Endothelial cell of umbilical vein (primary cell): ENCODE results near the gene IER5.

Experiments used
- EZH2 ChIP-seq: IDR thresholded peaks from 2 replicates; pipeline ENCODE4 v1.6.1; 2012; ENCODE audit warnings: borderline replicate concordance, low read depth, mild to moderate bottlenecking, moderate library complexity, low read length, inconsistent platforms; ENCODE audit not compliant: severe bottlenecking
- GATA2 ChIP-seq: IDR thresholded peaks from 2 replicates; pipeline ENCODE4 v1.7.0; 2011; ENCODE audit warnings: low read depth, mild to moderate bottlenecking, moderate library complexity, mixed read lengths, low read length; ENCODE audit not compliant: insufficient read length, insufficient read depth
- POLR2A ChIP-seq: IDR thresholded peaks from 2 replicates; pipeline ENCODE4 v1.6.1; 2012; ENCODE audit warnings: low read depth, mild to moderate bottlenecking, control low read depth, low read length
- TF ChIP-seq, protein P1 (sequence below), 2 donors: IDR thresholded peaks; 1 replicate in 1 of 2; 2 replicates in 1 of 2; pipeline ENCODE4 v1.5.1; 2011; ENCODE audit warnings: low read length in 2 of 2, mild to moderate bottlenecking in 2 of 2, moderate library complexity in 2 of 2, control low read depth in 1 of 2, inconsistent platforms in 1 of 2, low read depth in 1 of 2; ENCODE audit not compliant: insufficient read depth in 1 of 2; ENCODE audit errors: extremely low read depth in 1 of 2

DNA sequence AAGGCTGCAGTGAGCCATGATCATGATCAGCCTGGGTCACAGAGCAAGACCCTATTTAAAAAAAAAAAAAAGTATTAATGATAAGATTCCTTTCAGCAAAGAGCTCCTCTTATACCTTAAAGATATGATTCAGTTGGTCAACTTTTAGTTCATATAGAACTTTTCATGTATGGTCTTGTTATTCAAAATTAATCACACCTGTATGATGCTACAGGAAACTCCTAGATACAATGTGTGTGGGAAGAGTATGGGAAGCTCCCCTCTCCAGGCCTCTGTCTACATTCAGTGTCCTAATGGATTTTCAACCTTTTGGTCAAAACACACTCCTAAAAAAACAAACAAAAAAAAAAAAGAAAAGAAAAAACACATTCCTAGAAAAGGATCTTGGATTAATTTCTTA is 37.6 kb upstream of the IER5 start:
- TF ChIP-seq, protein P1, sequence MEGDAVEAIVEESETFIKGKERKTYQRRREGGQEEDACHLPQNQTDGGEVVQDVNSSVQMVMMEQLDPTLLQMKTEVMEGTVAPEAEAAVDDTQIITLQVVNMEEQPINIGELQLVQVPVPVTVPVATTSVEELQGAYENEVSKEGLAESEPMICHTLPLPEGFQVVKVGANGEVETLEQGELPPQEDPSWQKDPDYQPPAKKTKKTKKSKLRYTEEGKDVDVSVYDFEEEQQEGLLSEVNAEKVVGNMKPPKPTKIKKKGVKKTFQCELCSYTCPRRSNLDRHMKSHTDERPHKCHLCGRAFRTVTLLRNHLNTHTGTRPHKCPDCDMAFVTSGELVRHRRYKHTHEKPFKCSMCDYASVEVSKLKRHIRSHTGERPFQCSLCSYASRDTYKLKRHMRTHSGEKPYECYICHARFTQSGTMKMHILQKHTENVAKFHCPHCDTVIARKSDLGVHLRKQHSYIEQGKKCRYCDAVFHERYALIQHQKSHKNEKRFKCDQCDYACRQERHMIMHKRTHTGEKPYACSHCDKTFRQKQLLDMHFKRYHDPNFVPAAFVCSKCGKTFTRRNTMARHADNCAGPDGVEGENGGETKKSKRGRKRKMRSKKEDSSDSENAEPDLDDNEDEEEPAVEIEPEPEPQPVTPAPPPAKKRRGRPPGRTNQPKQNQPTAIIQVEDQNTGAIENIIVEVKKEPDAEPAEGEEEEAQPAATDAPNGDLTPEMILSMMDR (IDR thresholded peaks at IDR 0.05; ENCODE audit: extremely low read depth in 1 of 2, insufficient read depth in 1 of 2, low read depth in 1 of 2, low read length in 2 of 2), result no peak
- TF ChIP-seq EZH2 (no peak), POLR2A (no peak), GATA2 (no peak)
